H9 (cell line): ENCODE results near the gene GAD2. TPM values are rescaled to one million over a fixed set of nuclear protein-coding genes. Genes with fewer than 3 reads are reported as not detected.

Experiments
- DNase-seq: peaks from one replicate; pipeline ENCODE4 v3.0.0-alpha.2; 2017
- H2AFZ ChIP-seq: one replicate; pipeline ENCODE4 v1.6.1; 2013; ENCODE audit warnings: mild to moderate bottlenecking, low read length, control low read depth, moderate library complexity
- H2AK5ac ChIP-seq: 2 replicates; pipeline ENCODE4 v1.6.1; 2013; ENCODE audit warnings: low read length, control low read depth, mixed read lengths; ENCODE audit not compliant: insufficient read length
- H2BK120ac ChIP-seq: one replicate; pipeline ENCODE4 v1.6.1; 2013; ENCODE audit warnings: low read depth, mild to moderate bottlenecking, low read length, control low read depth, inconsistent platforms; ENCODE audit not compliant: poor library complexity, severe bottlenecking
- H2BK12ac ChIP-seq: 2 replicates; pipeline ENCODE4 v1.6.1; 2013; ENCODE audit warnings: low read length, control low read depth, mixed read lengths, low read depth; ENCODE audit not compliant: insufficient read length
- H2BK15ac ChIP-seq: 2 replicates; pipeline ENCODE4 v1.6.1; 2013; ENCODE audit warnings: low read depth, low read length, control low read depth
- H2BK20ac ChIP-seq: one replicate; pipeline ENCODE4 v1.6.1; 2013; ENCODE audit warnings: low read depth, mild to moderate bottlenecking, low read length, control low read depth, inconsistent platforms; ENCODE audit not compliant: poor library complexity, severe bottlenecking
- H2BK5ac ChIP-seq: 2 replicates; pipeline ENCODE4 v1.6.1; 2013; ENCODE audit warnings: low read length, control low read depth, mixed read lengths; ENCODE audit not compliant: insufficient read length
- H3K14ac ChIP-seq: 2 replicates; pipeline ENCODE4 v1.6.1; 2013; ENCODE audit warnings: low read length, control low read depth; ENCODE audit not compliant: insufficient read depth
- H3K18ac ChIP-seq: 2 replicates; pipeline ENCODE4 v1.6.1; 2013; ENCODE audit warnings: low read depth, mild to moderate bottlenecking, mixed read lengths, low read length, control low read depth; ENCODE audit not compliant: insufficient read length
- H3K23ac ChIP-seq: 2 replicates; pipeline ENCODE4 v1.6.1; 2013; ENCODE audit warnings: low read length, control low read depth, mixed read lengths, low read depth; ENCODE audit not compliant: insufficient read length
- H3K23me2 ChIP-seq: 2 replicates; pipeline ENCODE4 v1.6.1; 2013; ENCODE audit warnings: low read depth, mild to moderate bottlenecking, mixed read lengths, low read length, control low read depth; ENCODE audit not compliant: insufficient read length, poor library complexity, severe bottlenecking
- H3K27ac ChIP-seq: 2 replicates; pipeline ENCODE4 v1.5.1; 2013; ENCODE audit warnings: low read length, control low read depth, mixed read lengths, low read depth; ENCODE audit not compliant: insufficient read length
- H3K27me3 ChIP-seq: 2 replicates; pipeline ENCODE4 v1.6.1; 2013; ENCODE audit warnings: low read length, control low read depth, inconsistent platforms; ENCODE audit not compliant: insufficient read depth
- H3K4ac ChIP-seq: 2 replicates; pipeline ENCODE4 v1.6.1; 2013; ENCODE audit warnings: low read depth, mild to moderate bottlenecking, control low read depth, inconsistent platforms, low read length, moderate library complexity
- H3K4me1 ChIP-seq: 2 replicates; pipeline ENCODE4 v1.6.1; 2013; ENCODE audit warnings: low read length, control low read depth, inconsistent platforms; ENCODE audit not compliant: insufficient read depth
- H3K4me2 ChIP-seq: 2 replicates; pipeline ENCODE4 v1.6.1; 2013; ENCODE audit warnings: low read length, control low read depth, mixed read lengths; ENCODE audit not compliant: insufficient read length, insufficient read depth
- H3K56ac ChIP-seq: 2 replicates; pipeline ENCODE4 v1.6.1; 2013; ENCODE audit warnings: low read depth, mild to moderate bottlenecking, mixed read lengths, low read length, control low read depth; ENCODE audit not compliant: insufficient read length
- H3K79me1 ChIP-seq: 2 replicates; pipeline ENCODE4 v1.6.1; 2013; ENCODE audit warnings: low read depth, mild to moderate bottlenecking, moderate library complexity, low read length, control low read depth, inconsistent platforms; ENCODE audit not compliant: insufficient read depth, poor library complexity, severe bottlenecking
- H3K79me2 ChIP-seq: 2 replicates; pipeline ENCODE4 v1.6.1; 2013; ENCODE audit warnings: low read length, control low read depth, inconsistent platforms; ENCODE audit not compliant: insufficient read depth
- H3K9ac ChIP-seq: 2 replicates; pipeline ENCODE4 v1.6.1; 2013; ENCODE audit warnings: low read length, control low read depth, mixed read lengths; ENCODE audit not compliant: insufficient read length; ENCODE audit errors: extremely low read depth
- H3K9me3 ChIP-seq: one replicate; pipeline ENCODE4 v1.6.1; 2013; ENCODE audit warnings: low read depth, low read length, inconsistent platforms; ENCODE audit not compliant: control insufficient read depth
- H3T11ph ChIP-seq: one replicate; pipeline ENCODE4 v1.6.1; 2013; ENCODE audit warnings: mild to moderate bottlenecking, low read length, control low read depth, inconsistent platforms
- H4K20me1 ChIP-seq: one replicate; pipeline ENCODE4 v1.6.1; 2013; ENCODE audit not compliant: control insufficient read depth, insufficient read length, insufficient read depth
- H4K5ac ChIP-seq: 2 replicates; pipeline ENCODE4 v1.6.1; 2013; ENCODE audit warnings: low read depth, mild to moderate bottlenecking, mixed read lengths, low read length, control low read depth; ENCODE audit not compliant: insufficient read length
- H4K8ac ChIP-seq: replicated peaks from 2 replicates; pipeline ENCODE4 v1.6.1; 2013; ENCODE audit warnings: low read length, control low read depth, mixed read lengths, low read depth; ENCODE audit not compliant: insufficient read length
- H4K91ac ChIP-seq: 2 replicates; pipeline ENCODE4 v1.6.1; 2013; ENCODE audit warnings: low read depth, mild to moderate bottlenecking, moderate library complexity, mixed read lengths, low read length, control low read depth; ENCODE audit not compliant: insufficient read length
- H3K27ac Mint-ChIP-seq, 3 experiments: 2 replicates in 2 of 3; 3 replicates in 1 of 3; pipeline ENCODE4 v1.8.0; 2020 to 2021; ENCODE audit warnings: mixed read lengths in 3 of 3, mild to moderate bottlenecking in 1 of 3, moderate library complexity in 1 of 3
- H3K27me3 Mint-ChIP-seq: 2 replicates; pipeline ENCODE4 v1.8.0; 2021; ENCODE audit warnings: low read depth, mild to moderate bottlenecking, moderate library complexity, mixed read lengths
- H3K36me3 Mint-ChIP-seq, 3 experiments: 2 replicates in 2 of 3; 3 replicates in 1 of 3; pipeline ENCODE4 v1.8.0; 2020 to 2021; ENCODE audit warnings: low read depth in 3 of 3, mixed read lengths in 3 of 3; ENCODE audit not compliant: insufficient read depth in 1 of 3
- H3K4me1 Mint-ChIP-seq, 2 experiments: 2 replicates each; pipeline ENCODE4 v1.8.0; 2020; ENCODE audit warnings: mixed read lengths in 2 of 2
- H3K4me3 Mint-ChIP-seq, 2 experiments: 2 replicates in 1 of 2; 3 replicates in 1 of 2; pipeline ENCODE4 v1.8.0; 2020 to 2021; ENCODE audit warnings: mild to moderate bottlenecking in 2 of 2, mixed read lengths in 2 of 2, moderate library complexity in 1 of 2
- H3K9me3 Mint-ChIP-seq, 2 experiments: 2 replicates in 1 of 2; 3 replicates in 1 of 2; pipeline ENCODE4 v1.8.0; 2020; ENCODE audit warnings: mild to moderate bottlenecking in 2 of 2, mixed read lengths in 2 of 2, moderate library complexity in 1 of 2
- CTCF ChIP-seq: fragments of 200-600 bp; sonication (generic); conservative IDR thresholded peaks from 3 replicates; pipeline ENCODE4 v1.8.0; 2021; ENCODE audit warnings: antibody characterized with exemption, mild to moderate bottlenecking
- WGBS: extraction: QIAGEN DNeasy Blood & Tissue Kit; methylation state at CpG from one replicate; pipeline ENCODE4 v1.1.7; 2013; ENCODE audit warnings: missing lambda C conversion rate, low lambda C conversion rate, mixed read lengths; ENCODE audit not compliant: insufficient read length; ENCODE audit errors: extremely low coverage; 5-methylcytosine and 5-hydroxymethylcytosine counted together
- total RNA-seq: library from RNA; stranded (reverse); gene quantifications from 2 replicates; pipeline ENCODE4 v1.2.1, GENCODE V29; 2021

GAD2 gene
- total RNA-seq, 1 experiment from 2014 or later = 2.0 TPM

- Histone ChIP-seq H3K4ac (no peak overlapping the region), H4K91ac (no peak overlapping the region), H3K56ac (no peak overlapping the region), H3K27me3 (peaks cover 70% of the 10 kb centered on the region), H2AFZ (no peak overlapping the region), H3K4me1 (peaks cover 7% of the 10 kb centered on the region; the same call in 1 of the 2 replicates), H3K79me2 (no peaks in the 10 kb centered on the region), H3K18ac (no peak overlapping the region), H3T11ph (no peak overlapping the region), H2BK15ac (no peak overlapping the region), H2BK5ac (no peak overlapping the region), H3K27ac (no peak overlapping the region), H2BK12ac (no peak overlapping the region), H3K4me2 (peak overlapping the region; percentile 57), H4K20me1 (no peaks in the 10 kb centered on the region), H3K9me3 (no peaks in the 10 kb centered on the region), H3K79me1 (no peaks in the 10 kb centered on the region), H3K14ac (no peak overlapping the region), H3K23ac (no peak overlapping the region), H2BK120ac (no peak overlapping the region), H3K23me2 (peaks cover 40% of the 10 kb centered on the region), H2BK20ac (no peak overlapping the region), H4K8ac (no peak overlapping the region), H3K9ac (no peak overlapping the region), H2AK5ac (no peak overlapping the region), H4K5ac (no peak overlapping the region)
- peaks cover 59 to 62% of the 10 kb centered on the region in 2 experiments for H3K4me1 Mint-ChIP-seq
- TF ChIP-seq CTCF = no peak
- DNase-seq = peak; percentile 86
- peaks cover 47% of the 10 kb centered on the region for H3K27me3 Mint-ChIP-seq
- peak overlapping the region; percentile 63 to 83 for H3K4me3 Mint-ChIP-seq
- no peaks in the 10 kb centered on the region; a peak in 2 of 7 replicates for H3K36me3 Mint-ChIP-seq
- peaks cover 3 to 9% of the 10 kb centered on the region in 2 experiments; a peak in 2 of 5 replicates for H3K9me3 Mint-ChIP-seq
- H3K27ac Mint-ChIP-seq = peak overlapping the region in 1 of 3 experiments; percentile 90; a peak in 2 of 7 replicates
- WGBS = no CpG with 5 or more reads among the region's 7 CpGs
Measured at GRCh38 chr10:26214004-26214403, 2.6 kb upstream of the GAD2 start.
